H1 (cell line): Measurements from ENCODE around the gene CHRNA1. TPM values are rescaled to one million over a fixed set of nuclear protein-coding genes. Genes with fewer than 3 reads are reported as not detected.

Source experiments
- CTCF ChIA-PET: fragments of 300-600 bp; sonication (Branson Sonifier 250); formaldehyde crosslinking; loops from one replicate; lab custom pipeline; 2021; ENCODE audit not compliant: partially characterized antibody; lab: Charles Lee
- POLR2A ChIA-PET: fragments of 300-600 bp; sonication (Branson Sonifier 250); formaldehyde crosslinking; loops from one replicate; lab custom pipeline; 2021; ENCODE audit warnings: inconsistent platforms; ENCODE audit not compliant: partially characterized antibody; lab: Charles Lee
- DNase-seq, 2 experiments: peaks; one replicate each; pipeline versions ENCODE4 v3.0.0 to v3.0.0-alpha.2; 2010 to 2022; ENCODE audit warnings: low spot score in 2 of 2, low read depth in 1 of 2, mixed read lengths in 1 of 2
- FAIRE-seq: peaks from 2 replicates; lab custom pipeline; 2011; peaks lifted over from hg19 to GRCh38; lab: Jason Lieb, UNC
- H2AFZ ChIP-seq: 2 replicates; pipeline ENCODE4 v1.8.1; 2012; ENCODE audit warnings: low read length, inconsistent platforms
- H2AK5ac ChIP-seq: 2 replicates; pipeline ENCODE4 v1.6.1; 2013; ENCODE audit warnings: low read depth, low read length
- H2BK120ac ChIP-seq: replicated peaks from 2 replicates; pipeline ENCODE3; 2013; ENCODE audit warnings: low read depth, low read length, inconsistent platforms
- H2BK12ac ChIP-seq: 2 replicates; pipeline ENCODE4 v1.6.1; 2013; ENCODE audit warnings: low read depth, low read length
- H2BK15ac ChIP-seq: 2 replicates; pipeline ENCODE4 v1.6.1; 2013; ENCODE audit warnings: low read length
- H2BK20ac ChIP-seq: 2 replicates; pipeline ENCODE4 v1.6.1; 2013; ENCODE audit warnings: low read length
- H2BK5ac ChIP-seq: 2 replicates; pipeline ENCODE4 v1.6.1; 2013; ENCODE audit warnings: low read depth, low read length
- H3K14ac ChIP-seq: 2 replicates; pipeline ENCODE4 v1.6.1; 2013; ENCODE audit warnings: inconsistent platforms; ENCODE audit not compliant: insufficient read length
- H3K18ac ChIP-seq: 2 replicates; pipeline ENCODE4 v1.6.1; 2013; ENCODE audit warnings: low read length; ENCODE audit errors: extremely low read depth
- H3K23ac ChIP-seq: 2 replicates; pipeline ENCODE4 v1.6.1; 2013; ENCODE audit warnings: inconsistent platforms; ENCODE audit not compliant: insufficient read length
- H3K23me2 ChIP-seq: 2 replicates; pipeline ENCODE4 v1.6.1; 2013; ENCODE audit warnings: low read depth, low read length
- H3K27ac ChIP-seq: 2 replicates; pipeline ENCODE4 v1.6.1; 2011; ENCODE audit warnings: low read depth, low read length, inconsistent platforms
- H3K27me3 ChIP-seq, 4 experiments: replicated peaks in 1 of 4; 1 replicate in 1 of 4; 2 replicates in 3 of 4; pipeline versions ENCODE4 v1.6.1 to v1.8.1; 2011 to 2013; ENCODE audit warnings: low read length in 3 of 4, mild to moderate bottlenecking in 3 of 4, inconsistent platforms in 2 of 4, mixed read lengths in 2 of 4, moderate library complexity in 1 of 4; ENCODE audit not compliant: control insufficient read depth in 3 of 4, insufficient read depth in 3 of 4; ENCODE audit errors: extremely low read depth in 1 of 4
- H3K36me3 ChIP-seq, 4 experiments: 2 replicates each; pipeline versions ENCODE4 v1.6.1 to v1.8.1; 2011 to 2013; ENCODE audit warnings: mild to moderate bottlenecking in 4 of 4, low read length in 3 of 4, moderate library complexity in 2 of 4, control low read depth in 1 of 4, inconsistent platforms in 1 of 4; ENCODE audit not compliant: insufficient read depth in 4 of 4, control insufficient read depth in 2 of 4
- H3K4ac ChIP-seq: replicated peaks from 2 replicates; pipeline ENCODE3; 2013; ENCODE audit warnings: low read length, low read depth, mixed read lengths, inconsistent platforms; ENCODE audit not compliant: insufficient read length
- H3K4me1 ChIP-seq, 4 experiments: replicated peaks in 1 of 4; 1 replicate in 1 of 4; 2 replicates in 3 of 4; pipeline versions ENCODE4 v1.6.1 to v1.8.1; 2011 to 2013; ENCODE audit warnings: low read length in 3 of 4, inconsistent platforms in 2 of 4, mixed read lengths in 1 of 4; ENCODE audit not compliant: insufficient read depth in 4 of 4, control insufficient read depth in 3 of 4
- H3K4me2 ChIP-seq, 2 experiments: 2 replicates each; pipeline versions ENCODE4 v1.6.1 to v1.8.1; 2011 to 2013; ENCODE audit warnings: low read depth in 2 of 2, low read length in 2 of 2, control low read depth in 1 of 2, inconsistent platforms in 1 of 2, mild to moderate bottlenecking in 1 of 2; ENCODE audit not compliant: insufficient read depth in 1 of 2
- H3K4me3 ChIP-seq, 4 experiments: fragments of 200-600, 300-600 bp in 1 of 4; sonication (generic), shearing (Covaris generic), sonication (Bioruptor Twin) in 1 of 4; 2 replicates each; pipeline versions ENCODE4 v1.5.1 to v1.8.1; 2011 to 2016; ENCODE audit warnings: low read length in 4 of 4, low read depth in 3 of 4, control low read depth in 2 of 4, inconsistent platforms in 2 of 4, mild to moderate bottlenecking in 2 of 4, mixed read lengths in 1 of 4, moderate library complexity in 1 of 4; ENCODE audit not compliant: insufficient read depth in 2 of 4; ENCODE audit errors: extremely low read depth in 1 of 4
- H3K56ac ChIP-seq: replicated peaks from 2 replicates; pipeline ENCODE3; 2013; ENCODE audit warnings: low read depth, mild to moderate bottlenecking, mixed read lengths, low read length, inconsistent platforms; ENCODE audit not compliant: insufficient read length
- H3K79me1 ChIP-seq: 2 replicates; pipeline ENCODE4 v1.6.1; 2013; ENCODE audit warnings: low read depth, low read length, control low read depth
- H3K79me2 ChIP-seq, 2 experiments: 2 replicates each; pipeline versions ENCODE4 v1.6.1 to v1.8.1; 2012 to 2013; ENCODE audit warnings: low read length in 2 of 2, mild to moderate bottlenecking in 2 of 2, inconsistent platforms in 1 of 2; ENCODE audit not compliant: insufficient read depth in 2 of 2, control insufficient read depth in 1 of 2
- H3K9ac ChIP-seq, 4 experiments: replicated peaks in 1 of 4; 1 replicate in 1 of 4; 2 replicates in 3 of 4; pipeline versions ENCODE4 v1.6.1 to v1.8.1; 2011 to 2013; ENCODE audit warnings: low read depth in 3 of 4, low read length in 3 of 4, control low read depth in 2 of 4, mild to moderate bottlenecking in 2 of 4, moderate library complexity in 2 of 4, inconsistent platforms in 1 of 4; ENCODE audit errors: extremely low read depth in 1 of 4
- H3K9me3 ChIP-seq, 2 experiments: 2 replicates each; pipeline versions ENCODE4 v1.6.1 to v1.8.1; 2012 to 2013; ENCODE audit warnings: mild to moderate bottlenecking in 2 of 2, moderate library complexity in 2 of 2, control low read depth in 1 of 2, inconsistent platforms in 1 of 2, low read depth in 1 of 2, low read length in 1 of 2, mixed read lengths in 1 of 2; ENCODE audit not compliant: insufficient read depth in 2 of 2
- H4K20me1 ChIP-seq, 2 experiments: replicated peaks in 1 of 2; 2 replicates each; pipeline versions ENCODE3 to v1.8.1; 2011 to 2013; ENCODE audit warnings: inconsistent platforms in 2 of 2, low read length in 2 of 2, mild to moderate bottlenecking in 1 of 2; ENCODE audit not compliant: insufficient read depth in 2 of 2, control insufficient read depth in 1 of 2
- H4K5ac ChIP-seq: 2 replicates; pipeline ENCODE4 v1.6.1; 2013; ENCODE audit warnings: low read length, low read depth, mixed read lengths, inconsistent platforms; ENCODE audit not compliant: insufficient read length
- H4K8ac ChIP-seq: 2 replicates; pipeline ENCODE4 v1.8.0; 2013; ENCODE audit warnings: mild to moderate bottlenecking, moderate library complexity, low read length, inconsistent platforms; ENCODE audit not compliant: insufficient read depth; ENCODE audit errors: extremely low read depth
- H4K91ac ChIP-seq: replicated peaks from 2 replicates; pipeline ENCODE3; 2013; ENCODE audit warnings: low read length, mixed read lengths, inconsistent platforms; ENCODE audit not compliant: insufficient read length
- GTF2F1 ChIP-seq: IDR thresholded peaks from 2 replicates; pipeline ENCODE4 v1.6.1; 2012; ENCODE audit warnings: low read depth, low read length, improper control_type of control experiment, borderline replicate concordance
- HDAC2 ChIP-seq, 2 experiments: fragments of 300-600 bp in 1 of 2; sonication (generic) in 1 of 2; IDR thresholded peaks; 2 replicates each; pipeline ENCODE4 v1.6.1; 2011 to 2012; ENCODE audit warnings: low read depth in 2 of 2, low read length in 2 of 2, mild to moderate bottlenecking in 2 of 2, moderate library complexity in 2 of 2, borderline replicate concordance in 1 of 2, inconsistent platforms in 1 of 2
- KDM4A ChIP-seq: IDR thresholded peaks from one replicate; pipeline ENCODE4 v1.7.1; 2012; ENCODE audit warnings: low read depth, mild to moderate bottlenecking, moderate library complexity, low read length, inconsistent platforms; ENCODE audit not compliant: severe bottlenecking
- WGBS, 2 experiments: shearing (Covaris generic) in 1 of 2; methylation state at CpG; one replicate each; pipeline versions ENCODE4 v1.1.6 to v1.1.7; 2013 to 2015; ENCODE audit warnings: low lambda C conversion rate in 2 of 2, mixed read lengths in 2 of 2, inconsistent platforms in 1 of 2, low coverage in 1 of 2, missing lambda C conversion rate in 1 of 2; ENCODE audit not compliant: insufficient replicate concordance in 2 of 2, insufficient coverage in 1 of 2, insufficient read length in 1 of 2; ENCODE audit errors: extremely low coverage in 1 of 2, missing lambda C conversion rate in 1 of 2; 5-methylcytosine and 5-hydroxymethylcytosine counted together
- polyA plus RNA-seq, 7 experiments: library from polyadenylated mRNA; depleted of rRNA in 3 of 7; stranded (reverse) in 5 of 7; unstranded in 2 of 7; fragments of >200 nt in 5 of 7; fragments of 200-250 nt in 2 of 7; gene quantifications; 1 replicate in 5 of 7; 2 replicates in 1 of 7; 4 replicates in 1 of 7; pipeline versions ENCODE4 v1.2.1 to v1.2.3, GENCODE V29; 2011 to 2013; ENCODE audit warnings: missing spikeins in 2 of 7, mixed read lengths in 2 of 7
- total RNA-seq: library from RNA; stranded (reverse); fragmentation: NEBNext Ultra II Directional; extraction: Animal tissue kit (Norgen Biotek cat#: 25700); gene quantifications from 2 replicates; pipeline ENCODE4 v1.2.1, GENCODE V29; 2021

The CHRNA1 gene
- total and polyA plus RNA-seq, 2 of the 8 experiments (the other 6 are each of a cell fraction or from before 2014, with no cell fraction given) = 0.11 to 0.15 TPM

DNA sequence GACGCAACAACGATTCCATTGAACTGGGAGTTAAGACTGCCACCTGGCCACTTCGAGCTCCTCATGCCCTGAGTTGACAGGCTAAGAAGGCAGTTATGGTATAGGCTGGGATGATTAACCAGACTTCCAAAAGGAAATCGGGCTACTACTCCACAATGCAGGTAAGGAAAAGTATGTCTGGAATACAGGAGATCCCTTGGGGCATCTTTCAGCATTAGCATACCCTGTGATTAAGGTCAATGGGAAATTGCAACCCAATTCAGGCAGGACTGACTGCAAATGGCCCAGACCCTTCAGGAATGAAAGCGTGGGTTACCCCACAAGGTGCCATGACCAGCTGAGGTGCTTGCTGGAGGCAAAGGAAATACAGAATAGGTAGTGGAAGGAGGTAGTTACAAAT is 19.1 kb downstream of the CHRNA1 start:
- ChIA-PET CTCF (interaction anchor here (0.7 to 5.8 kb wide), 7 partner anchors 8 to 426 kb away, joined by 3 to 41 read pairs (median 5); no protein-coding TSS in a partner anchor), POLR2A (no interaction called here)
- no peak overlapping the region for H3K4me2 ChIP-seq
- no peaks in the 10 kb centered on the region for H3K79me2 ChIP-seq
- H2BK12ac ChIP-seq = no peak overlapping the region
- no peak overlapping the region for H3K4ac ChIP-seq
- no peak overlapping the region for H3K56ac ChIP-seq
- H3K4me3 ChIP-seq = no peak overlapping the region
- no peaks in the 10 kb centered on the region for H3K27me3 ChIP-seq
- H2AK5ac ChIP-seq = no peak overlapping the region
- no peak overlapping the region for H3K14ac ChIP-seq
- H3K9me3 ChIP-seq = no peaks in the 10 kb centered on the region
- H3K23me2 ChIP-seq = no peaks in the 10 kb centered on the region
- TF ChIP-seq GTF2F1 (no peak), KDM4A (no peak), HDAC2 (IDR thresholded peaks at IDR 0.05; ENCODE audit: borderline replicate concordance in 1 of 2, low read depth in 2 of 2, low read length in 2 of 2) (no peak)
- no peaks in the 10 kb centered on the region for H3K36me3 ChIP-seq
- H4K20me1 ChIP-seq = no peaks in the 10 kb centered on the region
- H2AFZ ChIP-seq = no peak overlapping the region
- no peak overlapping the region for H2BK20ac ChIP-seq
- no peak for FAIRE-seq
- WGBS, 2 experiments = 89% methylated on average over 5 of the region's 5 CpGs; no CpG with 5 or more reads in 1 of the 2 experiments
- no peak for DNase-seq
- H3K23ac ChIP-seq = no peak overlapping the region
- no peak overlapping the region for H4K5ac ChIP-seq
- no peaks in the 10 kb centered on the region for H3K79me1 ChIP-seq
- H2BK15ac ChIP-seq = 0 out of 2 replicates have a peak overlapping the region, but pooled peaks have one; percentile 8
- H3K9ac ChIP-seq = no peak overlapping the region
- H3K4me1 ChIP-seq = peaks cover 0 to 2% (median 0%) of the 10 kb centered on the region in 4 experiments; a peak in 1 of 7 replicates
- no peak overlapping the region for H4K91ac ChIP-seq
- H3K27ac ChIP-seq = no peak overlapping the region
- no peak overlapping the region for H2BK120ac ChIP-seq
- no peak overlapping the region for H3K18ac ChIP-seq
- H4K8ac ChIP-seq = no peak overlapping the region
- no peak overlapping the region for H2BK5ac ChIP-seq
